K562 (cell line): ENCODE results near the gene B3GNT9. TPM values are rescaled to one million over a fixed set of nuclear protein-coding genes. Genes with fewer than 3 reads are reported as not detected.

Experiments used
- ARID1B ChIP-seq: fragments of 450-650 bp; IDR thresholded peaks from 2 replicates; pipeline ENCODE4 v1.6.1; 2016; ENCODE audit warnings: antibody characterized with exemption, mild to moderate bottlenecking, inconsistent platforms
- DEAF1 ChIP-seq: fragments of 450-650 bp; formaldehyde crosslinking; IDR thresholded peaks from 2 replicates; pipeline ENCODE4 v1.4.0; 2020; ENCODE audit warnings: mild to moderate bottlenecking, moderate library complexity
- HMG20B ChIP-seq: fragments of 250-450 bp; sonication (Bioruptor Pico); IDR thresholded peaks from 2 replicates; pipeline ENCODE4 v1.5.0; 2021; ENCODE audit warnings: mild to moderate bottlenecking
- MYC ChIP-seq, 2 experiments: fragments of 250-450 bp in 1 of 2; sonication (Bioruptor Pico) in 1 of 2; IDR thresholded peaks; 2 replicates each; pipeline versions ENCODE4 v1.5.1 to v1.6.1; 2012 to 2021; ENCODE audit warnings: low read depth in 2 of 2, borderline replicate concordance in 1 of 2, improper control_type of control experiment in 1 of 2, low read length in 1 of 2, mild to moderate bottlenecking in 1 of 2, moderate library complexity in 1 of 2
- MYNN ChIP-seq, 2 experiments: sonication (generic); formaldehyde crosslinking in 1 of 2; IDR thresholded peaks; 2 replicates each; pipeline versions ENCODE4 v1.5.0 to v1.6.1; 2016 to 2020; ENCODE audit warnings: antibody characterized with exemption in 1 of 2, missing genetic modification reagents in 1 of 2
- POLR2AphosphoS5 ChIP-seq: IDR thresholded peaks from 2 replicates; pipeline ENCODE4 v1.6.1; 2011; ENCODE audit warnings: mild to moderate bottlenecking, low read depth, low read length, moderate library complexity; ENCODE audit not compliant: control insufficient read depth, insufficient read depth
- POLR2G ChIP-seq: fragments of 200-400 bp; formaldehyde crosslinking; IDR thresholded peaks from 2 replicates; pipeline ENCODE4 v1.6.1; 2017; ENCODE audit warnings: low read depth, mild to moderate bottlenecking, antibody characterized with exemption, low read length, moderate library complexity
- RBFOX2 ChIP-seq: fragments of 200-400 bp; formaldehyde crosslinking; IDR thresholded peaks from 2 replicates; pipeline ENCODE4 v1.6.1; 2017; ENCODE audit warnings: low read depth, mild to moderate bottlenecking, low read length, moderate library complexity
- SMARCA4 ChIP-seq: fragments of 450-650 bp; IDR thresholded peaks from 2 replicates; pipeline ENCODE4 v1.6.1; 2016
- ZNF592 ChIP-seq: fragments of 450-650 bp; IDR thresholded peaks from 2 replicates; pipeline ENCODE4 v1.6.1; 2017; ENCODE audit warnings: antibody characterized with exemption, mild to moderate bottlenecking
- ZNF740 ChIP-seq, 3 experiments: fragments of 200-800 bp in 1 of 3; sonication (Bioruptor generic) in 1 of 3; sonication (generic) in 1 of 3; formaldehyde crosslinking in 1 of 3; IDR thresholded peaks; 2 replicates each; pipeline versions ENCODE4 v1.6.1 to v1.8.0; 2016 to 2022; ENCODE audit warnings: mild to moderate bottlenecking in 2 of 3, missing compliant biosample characterization in 2 of 3, missing genetic modification characterization in 2 of 3, missing genetic modification reagents in 1 of 3
- polyA plus RNA-seq, 8 experiments: library from polyadenylated mRNA; depleted of rRNA in 4 of 8; stranded (reverse) in 5 of 8; unstranded in 3 of 8; fragments of >200 nt; fragmentation: Nextera tagmentation in 2 of 8; fragmentation: Illumina TruSeq in 1 of 8; extraction: Ambion mirVana in 2 of 8; extraction: Trizol in 1 of 8; gene quantifications; 2 replicates each; pipeline versions ENCODE4 v1.2.1 to v1.2.3, GENCODE V29; 2011 to 2014; ENCODE audit warnings: inconsistent platforms in 1 of 8, missing spikeins in 1 of 8
- total RNA-seq, 7 experiments: library from RNA; depleted of rRNA in 6 of 7; stranded (reverse); fragments of >200 nt in 6 of 7; fragmentation: Illumina TruSeq in 2 of 7; extraction: Trizol in 2 of 7; gene quantifications; 2 replicates each; pipeline versions ENCODE4 v1.2.1 to v1.2.3, GENCODE V29; 2011 to 2021; ENCODE audit warnings: low replicate concordance in 1 of 7
- TF ChIP-seq, protein P1 (sequence below): conservative IDR thresholded peaks from 2 replicates; pipeline ENCODE4 v1.6.1; 2011; ENCODE audit warnings: low read depth, mild to moderate bottlenecking, low read length; ENCODE audit not compliant: control insufficient read depth

B3GNT9 gene
- total and polyA plus RNA-seq, 9 of the 15 experiments (the other 6 are each of a cell fraction or from before 2014, with no cell fraction given) = 0.01 to 1.8 (median 1.1) TPM; not detected in 1

GRCh38 chr16:67194260-67194659, 43.5 kb upstream of the B3GNT9 start (continued):
- TF ChIP-seq ZNF740 (CRISPR knock-in tag; IDR thresholded peaks at IDR 0.05) = no peak
- TF ChIP-seq ZNF740 (tag; IDR thresholded peaks at IDR 0.05) = no peak
- no peak for TF ChIP-seq DEAF1
- TF ChIP-seq, protein P1, sequence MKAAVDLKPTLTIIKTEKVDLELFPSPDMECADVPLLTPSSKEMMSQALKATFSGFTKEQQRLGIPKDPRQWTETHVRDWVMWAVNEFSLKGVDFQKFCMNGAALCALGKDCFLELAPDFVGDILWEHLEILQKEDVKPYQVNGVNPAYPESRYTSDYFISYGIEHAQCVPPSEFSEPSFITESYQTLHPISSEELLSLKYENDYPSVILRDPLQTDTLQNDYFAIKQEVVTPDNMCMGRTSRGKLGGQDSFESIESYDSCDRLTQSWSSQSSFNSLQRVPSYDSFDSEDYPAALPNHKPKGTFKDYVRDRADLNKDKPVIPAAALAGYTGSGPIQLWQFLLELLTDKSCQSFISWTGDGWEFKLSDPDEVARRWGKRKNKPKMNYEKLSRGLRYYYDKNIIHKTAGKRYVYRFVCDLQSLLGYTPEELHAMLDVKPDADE = 0 out of 2 replicates have a peak, but pooled peaks have one; percentile 50
- TF ChIP-seq ZNF592 = 0 out of 2 replicates have a peak, but pooled peaks have one; percentile 18
- no peak for TF ChIP-seq MYC (IDR thresholded peaks at IDR 0.05; ENCODE audit: low read depth, low read length)
- TF ChIP-seq MYC (CRISPR knock-in tag; IDR thresholded peaks at IDR 0.05; ENCODE audit: borderline replicate concordance, low read depth) = no peak
- TF ChIP-seq HMG20B (CRISPR knock-in tag) = no peak
- no peak for TF ChIP-seq SMARCA4
- 0 out of 2 replicates have a peak, but pooled peaks have one; percentile 15 for TF ChIP-seq RBFOX2
- TF ChIP-seq POLR2G = peak; percentile 40; the same call in 1 of the 2 replicates
- TF ChIP-seq POLR2AphosphoS5 = 0 out of 2 replicates have a peak, but pooled peaks have one; percentile 15
- TF ChIP-seq MYNN (IDR thresholded peaks at IDR 0.05) = peak; percentile 51; the same call in 1 of the 2 replicates
- TF ChIP-seq MYNN (CRISPR knock-in tag; IDR thresholded peaks at IDR 0.05) = no peak
- TF ChIP-seq ARID1B = 0 out of 2 replicates have a peak, but pooled peaks have one; percentile 20
